ENCODE results near the gene SUGT1. TPM values are rescaled to one million over a fixed set of nuclear protein-coding genes. Genes with fewer than 3 reads are reported as not detected.
"Not testable (repeated sequence)": the region's sequence is repeated elsewhere in the genome, so short reads cannot be mapped to it uniquely, and the experiment has no call there.

The SUGT1 gene
- polyA plus RNA-seq, 1 donor from 2014 or later: 57.5 TPM

- Histone ChIP-seq H3F3A (ENCODE audit: insufficient read depth, low read length, poor library complexity, severe bottlenecking) (no peaks in the 10 kb centered on the region), H2AFZ (ENCODE audit: low read depth, low read length) (no peak overlapping the region), H3K36me3 (ENCODE audit: insufficient read depth, low read length) (no peaks in the 10 kb centered on the region), H4K20me1 (ENCODE audit: insufficient read depth) (no peaks in the 10 kb centered on the region), H3K27ac (ENCODE audit: low read length) (no peak overlapping the region), H3K79me2 (replicated peaks; ENCODE audit: insufficient read depth, low read length) (no peaks in the 10 kb centered on the region), H3K9ac (ENCODE audit: low read length) (no peak overlapping the region), H3K9me3 (ENCODE audit: low read length) (no peaks in the 10 kb centered on the region), H3K27me3 (ENCODE audit: insufficient read depth, low read depth, low read length) (no peaks in the 10 kb centered on the region), H3K4me3 (ENCODE audit: low read length) (no peak overlapping the region), H3K4me2 (ENCODE audit: low read length) (no peak overlapping the region), H3K9me2 (ENCODE audit: insufficient read depth, low read length) (no peaks in the 10 kb centered on the region)
- TF ChIP-seq RAD21 (conservative IDR thresholded peaks at IDR 0.05): no peak
- no peak for TF ChIP-seq POLR2AphosphoS5 (IDR thresholded peaks at IDR 0.05)
- no peak for TF ChIP-seq EP300 (conservative IDR thresholded peaks at IDR 0.05; ENCODE audit: poor library complexity, severe bottlenecking)
- no peak for TF ChIP-seq REST (IDR thresholded peaks at IDR 0.05; ENCODE audit: borderline replicate concordance)
- TF ChIP-seq, protein P1, sequence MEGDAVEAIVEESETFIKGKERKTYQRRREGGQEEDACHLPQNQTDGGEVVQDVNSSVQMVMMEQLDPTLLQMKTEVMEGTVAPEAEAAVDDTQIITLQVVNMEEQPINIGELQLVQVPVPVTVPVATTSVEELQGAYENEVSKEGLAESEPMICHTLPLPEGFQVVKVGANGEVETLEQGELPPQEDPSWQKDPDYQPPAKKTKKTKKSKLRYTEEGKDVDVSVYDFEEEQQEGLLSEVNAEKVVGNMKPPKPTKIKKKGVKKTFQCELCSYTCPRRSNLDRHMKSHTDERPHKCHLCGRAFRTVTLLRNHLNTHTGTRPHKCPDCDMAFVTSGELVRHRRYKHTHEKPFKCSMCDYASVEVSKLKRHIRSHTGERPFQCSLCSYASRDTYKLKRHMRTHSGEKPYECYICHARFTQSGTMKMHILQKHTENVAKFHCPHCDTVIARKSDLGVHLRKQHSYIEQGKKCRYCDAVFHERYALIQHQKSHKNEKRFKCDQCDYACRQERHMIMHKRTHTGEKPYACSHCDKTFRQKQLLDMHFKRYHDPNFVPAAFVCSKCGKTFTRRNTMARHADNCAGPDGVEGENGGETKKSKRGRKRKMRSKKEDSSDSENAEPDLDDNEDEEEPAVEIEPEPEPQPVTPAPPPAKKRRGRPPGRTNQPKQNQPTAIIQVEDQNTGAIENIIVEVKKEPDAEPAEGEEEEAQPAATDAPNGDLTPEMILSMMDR (IDR thresholded peaks at IDR 0.05; ENCODE audit: poor library complexity, severe bottlenecking): no peak
- TF ChIP-seq SMC3 (conservative IDR thresholded peaks at IDR 0.05; ENCODE audit: poor library complexity): no peak
- no peak for TF ChIP-seq TAF1 (IDR thresholded peaks at IDR 0.05; ENCODE audit: low read depth)
- no peak for TF ChIP-seq EZH2 (IDR thresholded peaks at IDR 0.05; ENCODE audit: borderline replicate concordance, insufficient read depth, low read length, poor library complexity, severe bottlenecking)
- no peak for TF ChIP-seq MXI1 (conservative IDR thresholded peaks at IDR 0.05; ENCODE audit: poor library complexity, severe bottlenecking)
Measured at GRCh38 chr13:52673465-52673864, 20.8 kb downstream of the SUGT1 start.

GRCh38 chr13:52677823-52678222 lies 25.2 kb downstream of the SUGT1 start:
- TF ChIP-seq EZH2 (IDR thresholded peaks at IDR 0.05; ENCODE audit: borderline replicate concordance, insufficient read depth, low read length, poor library complexity, severe bottlenecking) (no peak), TAF1 (IDR thresholded peaks at IDR 0.05; ENCODE audit: low read depth) (no peak), SMC3 (conservative IDR thresholded peaks at IDR 0.05; ENCODE audit: poor library complexity) (no peak), REST (IDR thresholded peaks at IDR 0.05; ENCODE audit: borderline replicate concordance) (no peak), POLR2AphosphoS5 (IDR thresholded peaks at IDR 0.05) (no peak)
- TF ChIP-seq, protein P1 (IDR thresholded peaks at IDR 0.05; ENCODE audit: poor library complexity, severe bottlenecking): no peak

DNA sequence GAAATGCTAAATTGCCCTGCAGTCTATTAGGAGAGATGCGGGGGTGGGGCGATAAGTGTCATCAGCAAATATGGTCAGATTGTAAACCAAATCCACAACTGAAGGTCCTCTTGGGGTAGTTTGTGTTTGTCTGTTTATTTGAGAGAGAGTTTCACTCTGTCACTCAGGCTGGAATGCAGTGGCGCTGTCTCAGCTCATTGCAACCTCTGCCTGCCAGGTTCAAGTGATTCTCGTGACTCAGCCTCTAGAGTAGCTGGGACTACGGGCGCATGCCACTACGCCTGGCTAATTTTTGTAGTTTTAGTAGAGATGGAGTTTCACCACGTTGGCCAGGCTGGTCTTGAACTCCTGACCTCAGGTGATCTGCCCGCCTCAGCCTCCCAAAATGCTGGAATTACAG lies 33.2 kb downstream of the SUGT1 start:
- not testable (repeated sequence) for H3F3A ChIP-seq (ENCODE audit: insufficient read depth, low read length, poor library complexity, severe bottlenecking); H2AFZ ChIP-seq (ENCODE audit: low read depth, low read length); H4K20me1 ChIP-seq (ENCODE audit: insufficient read depth); H3K9me2 ChIP-seq (ENCODE audit: insufficient read depth, low read length); H3K4me2 ChIP-seq (ENCODE audit: low read length); H3K9me3 ChIP-seq (ENCODE audit: low read length); H3K9ac ChIP-seq (ENCODE audit: low read length); H3K27ac ChIP-seq (ENCODE audit: low read length); H3K79me2 ChIP-seq (replicated peaks; ENCODE audit: insufficient read depth, low read length); H3K27me3 ChIP-seq (ENCODE audit: insufficient read depth, low read depth, low read length); H3K4me3 ChIP-seq (ENCODE audit: low read length); H3K36me3 ChIP-seq (ENCODE audit: insufficient read depth, low read length)

More at GRCh38 chr13:52677823-52678222, 25.2 kb downstream of the SUGT1 start:
- no peaks in the 10 kb centered on the region for H3K9me3 ChIP-seq (ENCODE audit: low read length)
- no peak overlapping the region for H3K4me2 ChIP-seq (ENCODE audit: low read length)
- no peaks in the 10 kb centered on the region for H4K20me1 ChIP-seq (ENCODE audit: insufficient read depth)
- H3K79me2 ChIP-seq (replicated peaks; ENCODE audit: insufficient read depth, low read length): no peaks in the 10 kb centered on the region
- H3K27ac ChIP-seq (ENCODE audit: low read length): no peak overlapping the region
- no peak overlapping the region for H3K4me3 ChIP-seq (ENCODE audit: low read length)
- no peak overlapping the region for H2AFZ ChIP-seq (ENCODE audit: low read depth, low read length)
- H3K27me3 ChIP-seq (ENCODE audit: insufficient read depth, low read depth, low read length): no peaks in the 10 kb centered on the region
- peaks cover 12% of the 10 kb centered on the region for H3K36me3 ChIP-seq (ENCODE audit: insufficient read depth, low read length)
- H3K9me2 ChIP-seq (ENCODE audit: insufficient read depth, low read length): no peaks in the 10 kb centered on the region
- H3F3A ChIP-seq (ENCODE audit: insufficient read depth, low read length, poor library complexity, severe bottlenecking): no peaks in the 10 kb centered on the region
- no peak overlapping the region for H3K9ac ChIP-seq (ENCODE audit: low read length)

Measured in neural cell (in vitro differentiated cells).